OCI-LY1 (cell line): Measurements from ENCODE around the gene GPR68.

Experiments used
- CTCF ChIP-seq: fragments of 200-600 bp; sonication (generic), shearing (Covaris generic); IDR thresholded peaks from 2 replicates; pipeline ENCODE4 v1.5.1; 2017; ENCODE audit warnings: mild to moderate bottlenecking, antibody characterized with exemption, low read length, moderate library complexity, mixed read lengths
- EZH2 ChIP-seq: fragments of 200-600 bp; sonication (generic), shearing (Covaris generic); IDR thresholded peaks from 2 replicates; pipeline ENCODE4 v1.8.0; 2017; ENCODE audit warnings: borderline replicate concordance, mixed run types, mild to moderate bottlenecking, antibody characterized with exemption, low read length, moderate library complexity, mixed read lengths

GRCh38 chr14:91231446-91231845, 13.1 kb downstream of the GPR68 start:
- TF ChIP-seq CTCF (no peak), EZH2 (no peak)
